Measurements from ENCODE around the gene GAL3ST2.

- TF ChIP-seq ZC3H10 (CRISPR knock-in tag; IDR thresholded peaks at IDR 0.05) (no peak), ZFP3 (CRISPR knock-in tag; IDR thresholded peaks at IDR 0.05) (no peak)
- TF ChIP-seq, protein P1, sequence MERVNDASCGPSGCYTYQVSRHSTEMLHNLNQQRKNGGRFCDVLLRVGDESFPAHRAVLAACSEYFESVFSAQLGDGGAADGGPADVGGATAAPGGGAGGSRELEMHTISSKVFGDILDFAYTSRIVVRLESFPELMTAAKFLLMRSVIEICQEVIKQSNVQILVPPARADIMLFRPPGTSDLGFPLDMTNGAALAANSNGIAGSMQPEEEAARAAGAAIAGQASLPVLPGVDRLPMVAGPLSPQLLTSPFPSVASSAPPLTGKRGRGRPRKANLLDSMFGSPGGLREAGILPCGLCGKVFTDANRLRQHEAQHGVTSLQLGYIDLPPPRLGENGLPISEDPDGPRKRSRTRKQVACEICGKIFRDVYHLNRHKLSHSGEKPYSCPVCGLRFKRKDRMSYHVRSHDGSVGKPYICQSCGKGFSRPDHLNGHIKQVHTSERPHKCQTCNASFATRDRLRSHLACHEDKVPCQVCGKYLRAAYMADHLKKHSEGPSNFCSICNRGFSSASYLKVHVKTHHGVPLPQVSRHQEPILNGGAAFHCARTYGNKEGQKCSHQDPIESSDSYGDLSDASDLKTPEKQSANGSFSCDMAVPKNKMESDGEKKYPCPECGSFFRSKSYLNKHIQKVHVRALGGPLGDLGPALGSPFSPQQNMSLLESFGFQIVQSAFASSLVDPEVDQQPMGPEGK (CRISPR knock-in tag; IDR thresholded peaks at IDR 0.05; ENCODE audit: borderline replicate concordance) = no peak
Measured at GRCh38 chr2:241811201-241811951, 34.8 kb downstream of the GAL3ST2 start.

Data from SK-N-SH treated with all-trans-retinoic acid at 6 μM for 48 hours (cell line).